SK-N-SH treated with all-trans-retinoic acid at 6 μM for 48 hours (cell line): ENCODE measurements around the gene HINT3.

Experiments
- ATAC-seq: fragments of 200-7000 bp; cut with Tn5 transposase; 3 replicates; pipeline ENCODE4 v1.9.1; 2020; ENCODE audit warnings: mild to moderate bottlenecking, moderate library complexity
- ARNTL ChIP-seq: fragments of 450-650 bp; formaldehyde crosslinking; IDR thresholded peaks from 2 replicates; pipeline ENCODE4 v1.5.0; 2020; ENCODE audit warnings: low read depth, mild to moderate bottlenecking, moderate library complexity, borderline replicate concordance
- BACH2 ChIP-seq: fragments of 250-450 bp; sonication (Bioruptor Pico); IDR thresholded peaks from 2 replicates; pipeline ENCODE4 v1.9.0; 2021; ENCODE audit warnings: mild to moderate bottlenecking, borderline replicate concordance
- CSDC2 ChIP-seq: fragments of 250-450 bp; sonication (Bioruptor Pico); IDR thresholded peaks from 2 replicates; pipeline ENCODE4 v1.5.0; 2020; ENCODE audit warnings: mild to moderate bottlenecking, moderate library complexity
- ESRRG ChIP-seq: fragments of 250-450 bp; sonication (Bioruptor Pico); IDR thresholded peaks from 2 replicates; pipeline ENCODE4 v1.6.1; 2021; ENCODE audit warnings: mild to moderate bottlenecking
- ISL1 ChIP-seq: fragments of 250-450 bp; sonication (Bioruptor Pico); IDR thresholded peaks from 2 replicates; pipeline ENCODE4 v2.1.2; 2022; ENCODE audit warnings: mild to moderate bottlenecking, moderate library complexity
- OSR1 ChIP-seq: fragments of 250-450 bp; sonication (Bioruptor Pico); IDR thresholded peaks from 2 replicates; pipeline ENCODE4 v1.8.0; 2022; ENCODE audit warnings: moderate library complexity, mild to moderate bottlenecking, inconsistent platforms
- RARB ChIP-seq: fragments of 250-450 bp; sonication (Bioruptor Pico); IDR thresholded peaks from 2 replicates; pipeline ENCODE4 v1.8.0; 2021; ENCODE audit warnings: mild to moderate bottlenecking, moderate library complexity
- SNAI2 ChIP-seq: fragments of 250-450 bp; sonication (Bioruptor Pico); IDR thresholded peaks from 2 replicates; pipeline ENCODE4 v1.5.0; 2020; ENCODE audit warnings: mild to moderate bottlenecking, moderate library complexity
- TCF4 ChIP-seq: fragments of 250-450 bp; sonication (Bioruptor Pico); IDR thresholded peaks from 2 replicates; pipeline ENCODE4 v1.8.0; 2021; ENCODE audit warnings: mild to moderate bottlenecking, moderate library complexity, borderline replicate concordance
- TOX ChIP-seq: fragments of 250-450 bp; sonication (Bioruptor Pico); IDR thresholded peaks from 2 replicates; pipeline ENCODE4 v1.8.0; 2021; ENCODE audit warnings: mild to moderate bottlenecking, moderate library complexity, borderline replicate concordance
- ZFP3 ChIP-seq: fragments of 250-450 bp; sonication (Bioruptor Pico); IDR thresholded peaks from 2 replicates; pipeline ENCODE4 v1.5.0; 2020; ENCODE audit warnings: mild to moderate bottlenecking, moderate library complexity
- ZFP30 ChIP-seq: fragments of 450-650 bp; formaldehyde crosslinking; IDR thresholded peaks from 2 replicates; pipeline ENCODE4 v1.5.0; 2022; ENCODE audit warnings: mild to moderate bottlenecking, moderate library complexity
- ZNF8 ChIP-seq: fragments of 450-650 bp; formaldehyde crosslinking; IDR thresholded peaks from 2 replicates; pipeline ENCODE4 v1.5.0; 2020; ENCODE audit warnings: mild to moderate bottlenecking, moderate library complexity
- TF ChIP-seq, protein P1 (sequence below): fragments of 250-450 bp; sonication (Bioruptor Pico); IDR thresholded peaks from 2 replicates; pipeline ENCODE4 v1.8.0; 2020; ENCODE audit warnings: mild to moderate bottlenecking, moderate library complexity, borderline replicate concordance
- TF ChIP-seq, protein P2 (sequence below): fragments of 250-450 bp; sonication (Bioruptor Pico); IDR thresholded peaks from 2 replicates; pipeline ENCODE4 v1.8.0; 2021; ENCODE audit warnings: low read depth, mild to moderate bottlenecking, moderate library complexity, borderline replicate concordance
- TF ChIP-seq, protein P3 (sequence below): fragments of 250-450 bp; sonication (Bioruptor Pico); IDR thresholded peaks from 2 replicates; pipeline ENCODE4 v1.5.1; 2021; ENCODE audit warnings: mild to moderate bottlenecking, moderate library complexity
- TF ChIP-seq, protein P4 (sequence below): fragments of 250-450 bp; sonication (Bioruptor Pico); IDR thresholded peaks from 2 replicates; pipeline ENCODE4 v1.5.0; 2020; ENCODE audit warnings: mild to moderate bottlenecking, moderate library complexity

Gene HINT3

DNA sequence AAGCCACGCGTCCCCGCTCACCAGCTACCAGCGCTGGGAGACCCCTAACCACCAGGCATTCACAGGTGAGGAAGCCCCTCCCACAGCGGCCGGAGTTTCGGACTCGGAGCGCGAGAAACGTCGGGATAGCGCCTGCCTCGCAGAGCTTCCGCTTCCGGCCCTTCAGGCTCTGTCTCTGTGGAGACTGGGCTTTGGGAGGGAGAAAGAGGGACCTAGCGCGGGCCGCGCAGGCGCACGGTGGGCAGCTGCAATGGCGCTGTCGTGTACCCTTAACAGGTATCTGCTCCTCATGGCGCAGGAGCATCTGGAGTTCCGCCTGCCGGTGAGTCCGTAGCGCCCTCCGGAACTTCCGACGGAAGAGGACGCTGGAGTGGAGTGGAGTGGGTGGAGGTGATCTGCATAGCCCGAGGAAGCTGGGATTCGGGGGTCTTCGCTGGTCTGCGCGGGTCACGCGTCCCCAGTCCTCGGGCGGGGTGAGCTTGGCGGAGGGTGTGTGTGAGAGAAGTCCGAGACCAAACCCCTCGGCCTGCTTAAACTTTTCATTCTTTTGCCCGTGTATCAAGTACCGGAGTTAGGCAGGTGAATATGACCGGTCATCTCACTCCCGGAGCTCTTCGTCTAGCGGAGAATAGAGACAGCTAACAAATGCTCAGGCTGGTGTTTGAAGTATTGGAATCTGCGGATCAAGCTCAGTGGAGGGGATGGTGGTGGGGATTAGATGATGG is 29.9 kb downstream of the HINT3 start, which contains the start of gene TRMT11:
TRMT11 (plus strand) TSS at position 240 of the 725 bp plus-strand sequence; CDS start at position 251, 11 bp downstream.
- TF ChIP-seq, protein P1, sequence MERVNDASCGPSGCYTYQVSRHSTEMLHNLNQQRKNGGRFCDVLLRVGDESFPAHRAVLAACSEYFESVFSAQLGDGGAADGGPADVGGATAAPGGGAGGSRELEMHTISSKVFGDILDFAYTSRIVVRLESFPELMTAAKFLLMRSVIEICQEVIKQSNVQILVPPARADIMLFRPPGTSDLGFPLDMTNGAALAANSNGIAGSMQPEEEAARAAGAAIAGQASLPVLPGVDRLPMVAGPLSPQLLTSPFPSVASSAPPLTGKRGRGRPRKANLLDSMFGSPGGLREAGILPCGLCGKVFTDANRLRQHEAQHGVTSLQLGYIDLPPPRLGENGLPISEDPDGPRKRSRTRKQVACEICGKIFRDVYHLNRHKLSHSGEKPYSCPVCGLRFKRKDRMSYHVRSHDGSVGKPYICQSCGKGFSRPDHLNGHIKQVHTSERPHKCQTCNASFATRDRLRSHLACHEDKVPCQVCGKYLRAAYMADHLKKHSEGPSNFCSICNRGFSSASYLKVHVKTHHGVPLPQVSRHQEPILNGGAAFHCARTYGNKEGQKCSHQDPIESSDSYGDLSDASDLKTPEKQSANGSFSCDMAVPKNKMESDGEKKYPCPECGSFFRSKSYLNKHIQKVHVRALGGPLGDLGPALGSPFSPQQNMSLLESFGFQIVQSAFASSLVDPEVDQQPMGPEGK (CRISPR knock-in tag) = no peak
- peak; percentile 97 for ATAC-seq

DNA sequence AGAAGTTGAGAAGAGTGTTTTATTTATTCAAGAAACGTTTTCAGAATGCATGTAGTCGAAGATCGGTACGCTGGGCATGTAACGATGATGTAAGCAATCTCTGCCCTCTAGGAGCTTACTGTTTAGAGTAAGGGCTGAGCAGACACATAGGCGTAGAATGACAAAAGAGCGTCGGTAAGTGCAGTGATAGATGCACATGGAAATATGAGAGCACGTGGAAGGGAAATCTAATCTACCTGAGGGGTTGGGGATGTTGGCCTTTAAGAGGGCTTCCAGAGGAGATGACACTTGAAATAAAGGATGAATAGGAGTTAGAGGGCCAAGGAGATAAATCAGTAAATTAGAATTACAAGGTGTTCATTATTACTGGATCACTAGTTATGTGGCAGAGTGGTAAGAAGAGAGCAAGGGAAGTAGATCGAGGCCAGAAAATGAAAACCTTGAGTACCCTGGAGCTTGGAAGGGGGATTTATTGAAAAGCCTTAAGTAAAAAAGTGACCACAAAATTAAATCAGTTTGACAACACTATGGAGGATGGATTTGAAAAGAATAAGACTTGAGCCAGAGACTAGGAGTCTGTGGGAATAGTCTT is 30.6 kb downstream of the HINT3 start:
- ATAC-seq = peak; percentile 1; the same call in 1 of the 3 replicates
- TF ChIP-seq OSR1 (no peak), ISL1 (no peak), BACH2 (CRISPR knock-in tag) (no peak), TCF4 (CRISPR knock-in tag) (no peak), SNAI2 (CRISPR knock-in tag) (no peak), ESRRG (CRISPR knock-in tag) (no peak), ZFP30 (CRISPR knock-in tag) (no peak), CSDC2 (CRISPR knock-in tag) (no peak), RARB (CRISPR knock-in tag) (no peak), ZFP3 (CRISPR knock-in tag) (no peak), TOX (CRISPR knock-in tag) (no peak)
- TF ChIP-seq, protein P2, sequence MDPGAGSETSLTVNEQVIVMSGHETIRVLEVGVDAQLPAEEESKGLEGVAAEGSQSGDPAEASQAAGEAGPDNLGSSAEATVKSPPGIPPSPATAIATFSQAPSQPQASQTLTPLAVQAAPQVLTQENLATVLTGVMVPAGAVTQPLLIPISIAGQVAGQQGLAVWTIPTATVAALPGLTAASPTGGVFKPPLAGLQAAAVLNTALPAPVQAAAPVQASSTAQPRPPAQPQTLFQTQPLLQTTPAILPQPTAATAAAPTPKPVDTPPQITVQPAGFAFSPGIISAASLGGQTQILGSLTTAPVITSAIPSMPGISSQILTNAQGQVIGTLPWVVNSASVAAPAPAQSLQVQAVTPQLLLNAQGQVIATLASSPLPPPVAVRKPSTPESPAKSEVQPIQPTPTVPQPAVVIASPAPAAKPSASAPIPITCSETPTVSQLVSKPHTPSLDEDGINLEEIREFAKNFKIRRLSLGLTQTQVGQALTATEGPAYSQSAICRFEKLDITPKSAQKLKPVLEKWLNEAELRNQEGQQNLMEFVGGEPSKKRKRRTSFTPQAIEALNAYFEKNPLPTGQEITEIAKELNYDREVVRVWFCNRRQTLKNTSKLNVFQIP (CRISPR knock-in tag) = no peak
- TF ChIP-seq, protein P3, sequence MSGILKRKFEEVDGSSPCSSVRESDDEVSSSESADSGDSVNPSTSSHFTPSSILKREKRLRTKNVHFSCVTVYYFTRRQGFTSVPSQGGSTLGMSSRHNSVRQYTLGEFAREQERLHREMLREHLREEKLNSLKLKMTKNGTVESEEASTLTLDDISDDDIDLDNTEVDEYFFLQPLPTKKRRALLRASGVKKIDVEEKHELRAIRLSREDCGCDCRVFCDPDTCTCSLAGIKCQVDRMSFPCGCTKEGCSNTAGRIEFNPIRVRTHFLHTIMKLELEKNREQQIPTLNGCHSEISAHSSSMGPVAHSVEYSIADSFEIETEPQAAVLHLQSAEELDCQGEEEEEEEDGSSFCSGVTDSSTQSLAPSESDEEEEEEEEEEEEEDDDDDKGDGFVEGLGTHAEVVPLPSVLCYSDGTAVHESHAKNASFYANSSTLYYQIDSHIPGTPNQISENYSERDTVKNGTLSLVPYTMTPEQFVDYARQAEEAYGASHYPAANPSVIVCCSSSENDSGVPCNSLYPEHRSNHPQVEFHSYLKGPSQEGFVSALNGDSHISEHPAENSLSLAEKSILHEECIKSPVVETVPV (CRISPR knock-in tag) = no peak
- TF ChIP-seq, protein P1 (CRISPR knock-in tag) = no peak

DNA sequence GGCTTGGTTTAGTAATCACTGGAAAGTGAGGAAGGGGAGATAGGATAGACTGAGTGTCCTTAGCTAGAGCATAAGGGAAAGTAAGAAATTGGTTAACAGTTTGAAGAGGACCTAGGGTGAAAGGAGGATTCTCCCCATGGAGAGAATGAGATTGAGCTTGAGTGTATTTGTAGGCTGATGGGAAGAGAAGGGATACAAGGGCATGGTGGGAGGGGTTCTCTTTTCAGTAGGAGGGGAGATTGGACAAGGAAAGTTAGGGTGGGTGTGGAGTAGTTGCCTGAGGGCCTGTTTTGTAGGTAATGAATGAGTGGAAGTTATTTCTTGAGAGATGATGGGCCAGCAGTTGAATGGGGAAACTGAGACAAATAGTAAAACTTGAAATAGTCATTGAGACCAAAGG is 31.7 kb downstream of the HINT3 start:
- TF ChIP-seq TOX (CRISPR knock-in tag) = no peak
- TF ChIP-seq ISL1 = no peak
- TF ChIP-seq, protein P4, sequence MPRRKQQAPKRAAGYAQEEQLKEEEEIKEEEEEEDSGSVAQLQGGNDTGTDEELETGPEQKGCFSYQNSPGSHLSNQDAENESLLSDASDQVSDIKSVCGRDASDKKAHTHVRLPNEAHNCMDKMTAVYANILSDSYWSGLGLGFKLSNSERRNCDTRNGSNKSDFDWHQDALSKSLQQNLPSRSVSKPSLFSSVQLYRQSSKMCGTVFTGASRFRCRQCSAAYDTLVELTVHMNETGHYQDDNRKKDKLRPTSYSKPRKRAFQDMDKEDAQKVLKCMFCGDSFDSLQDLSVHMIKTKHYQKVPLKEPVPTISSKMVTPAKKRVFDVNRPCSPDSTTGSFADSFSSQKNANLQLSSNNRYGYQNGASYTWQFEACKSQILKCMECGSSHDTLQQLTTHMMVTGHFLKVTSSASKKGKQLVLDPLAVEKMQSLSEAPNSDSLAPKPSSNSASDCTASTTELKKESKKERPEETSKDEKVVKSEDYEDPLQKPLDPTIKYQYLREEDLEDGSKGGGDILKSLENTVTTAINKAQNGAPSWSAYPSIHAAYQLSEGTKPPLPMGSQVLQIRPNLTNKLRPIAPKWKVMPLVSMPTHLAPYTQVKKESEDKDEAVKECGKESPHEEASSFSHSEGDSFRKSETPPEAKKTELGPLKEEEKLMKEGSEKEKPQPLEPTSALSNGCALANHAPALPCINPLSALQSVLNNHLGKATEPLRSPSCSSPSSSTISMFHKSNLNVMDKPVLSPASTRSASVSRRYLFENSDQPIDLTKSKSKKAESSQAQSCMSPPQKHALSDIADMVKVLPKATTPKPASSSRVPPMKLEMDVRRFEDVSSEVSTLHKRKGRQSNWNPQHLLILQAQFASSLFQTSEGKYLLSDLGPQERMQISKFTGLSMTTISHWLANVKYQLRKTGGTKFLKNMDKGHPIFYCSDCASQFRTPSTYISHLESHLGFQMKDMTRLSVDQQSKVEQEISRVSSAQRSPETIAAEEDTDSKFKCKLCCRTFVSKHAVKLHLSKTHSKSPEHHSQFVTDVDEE (CRISPR knock-in tag) = no peak
- TF ChIP-seq ZNF8 (CRISPR knock-in tag) = no peak
- TF ChIP-seq SNAI2 (CRISPR knock-in tag) = no peak
- TF ChIP-seq, all 23 proteins: peak for 0

DNA sequence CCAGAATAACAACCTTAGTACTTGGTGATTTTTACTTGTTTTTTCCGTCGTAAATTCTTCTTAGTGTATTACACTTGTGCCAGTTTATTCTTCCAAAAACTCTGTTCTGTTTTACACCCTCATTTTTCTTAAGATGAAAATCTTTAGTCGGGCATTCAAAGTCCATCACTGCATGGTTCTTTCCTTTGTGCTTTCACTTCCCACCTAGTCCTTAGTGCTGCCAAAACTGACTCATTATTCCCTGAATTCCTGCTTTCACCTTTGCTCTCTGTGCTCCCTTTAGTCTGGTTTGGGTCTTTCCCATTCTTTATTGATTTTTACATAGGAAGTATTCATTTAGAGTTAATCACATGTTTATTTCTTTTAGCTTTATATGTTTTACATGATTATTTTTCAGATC is 33.1 kb downstream of the HINT3 start:
- no peak for ATAC-seq
- TF ChIP-seq ARNTL (CRISPR knock-in tag) (no peak), ZNF8 (CRISPR knock-in tag) (no peak), ISL1 (no peak), CSDC2 (CRISPR knock-in tag) (no peak), OSR1 (no peak)
- TF ChIP-seq, protein P2 (CRISPR knock-in tag) = no peak
- TF ChIP-seq, protein P4 (CRISPR knock-in tag) = no peak

More for the DNA sequence above, 31.7 kb downstream of the HINT3 start:
- no peak for ATAC-seq
